ENCODE data around the gene PRKD1. TPM values are rescaled to one million over a fixed set of nuclear protein-coding genes. Genes with fewer than 3 reads are reported as not detected.

PRKD1 gene
- total RNA-seq (2014; rRNA removed; shearing (Covaris generic)) = 2.3 and 6.0 TPM in 2 replicates
- 3.0 and 4.0 TPM in 2 replicates for polyA plus RNA-seq (2015; cell fraction: cytosol; rRNA removed)
- 6.2 and 7.0 TPM in 2 replicates for polyA plus RNA-seq (2015; cell fraction: nucleus; rRNA removed)

GRCh38 chr14:29927376-29928116 is at the start of gene PRKD1:
Gene PRKD1, minus strand, starts transcription at chr14:29927847.
- DNase-seq (ENCODE audit: low read depth) = peak; percentile 25

- DNase-seq (ENCODE audit: low read depth) = no peak
Measured at GRCh38 chr14:29971101-29971500, 43.5 kb upstream of the PRKD1 start.

- DNase-seq (ENCODE audit: low read depth) = no peak
Measured at GRCh38 chr14:29955087-29955486, 27.4 kb upstream of the PRKD1 start.

GRCh38 chr14:29953501-29953900 is 25.9 kb upstream of the PRKD1 start:
- no peak for DNase-seq (ENCODE audit: low read depth)

GRCh38 chr14:29944091-29944490 is 16.4 kb upstream of the PRKD1 start:
- no peak for DNase-seq (ENCODE audit: low read depth)

GRCh38 chr14:29941401-29941800 is 13.8 kb upstream of the PRKD1 start:
- DNase-seq (ENCODE audit: low read depth) = no peak

GRCh38 chr14:29940482-29940881 is 12.8 kb upstream of the PRKD1 start:
- DNase-seq (ENCODE audit: low read depth) = no peak

- peak; percentile 6 for DNase-seq (ENCODE audit: low read depth)
Measured at GRCh38 chr14:29937116-29937515, 9.5 kb upstream of the PRKD1 start.

GRCh38 chr14:29930283-29930682 is 2.6 kb upstream of the PRKD1 start:
- peak; percentile 80 for DNase-seq (ENCODE audit: low read depth)

GRCh38 chr14:29928117-29928640 is 532 bp upstream of the PRKD1 start:
- no peak for DNase-seq (ENCODE audit: low read depth)

GRCh38 chr14:29926701-29927375 is 809 bp downstream of the PRKD1 start:
- DNase-seq (ENCODE audit: low read depth) = peak; percentile 49

GRCh38 chr14:29926228-29926627 is 1.4 kb downstream of the PRKD1 start:
- DNase-seq (ENCODE audit: low read depth) = no peak

- no peak for DNase-seq (ENCODE audit: low read depth)
Measured at GRCh38 chr14:29925736-29926135, 1.9 kb downstream of the PRKD1 start.

- peak; percentile 37 for DNase-seq (ENCODE audit: low read depth)
Measured at GRCh38 chr14:29925101-29925722, 2.4 kb downstream of the PRKD1 start.

- DNase-seq (ENCODE audit: low read depth) = no peak
Measured at GRCh38 chr14:29919845-29920244, 7.8 kb downstream of the PRKD1 start.

GRCh38 chr14:29918981-29919380 is 8.7 kb downstream of the PRKD1 start:
- no peak for DNase-seq (ENCODE audit: low read depth)

GRCh38 chr14:29913566-29913965 is 14.1 kb downstream of the PRKD1 start:
- DNase-seq (ENCODE audit: low read depth) = no peak

GRCh38 chr14:29911810-29912209 is 15.8 kb downstream of the PRKD1 start:
- DNase-seq (ENCODE audit: low read depth) = no peak

GRCh38 chr14:29908652-29909577 is 18.7 kb downstream of the PRKD1 start:
- no peak for DNase-seq (ENCODE audit: low read depth)

GRCh38 chr14:29906256-29906870 is 21.3 kb downstream of the PRKD1 start:
- DNase-seq (ENCODE audit: low read depth) = peak; percentile 55
